Breast epithelium (tissue), 4 donors: ENCODE data around the gene WWC2. TPM values are rescaled to one million over a fixed set of nuclear protein-coding genes. Genes with fewer than 3 reads are reported as not detected.

Experiments used
- DNase-seq, 2 donors: peaks; one replicate each; pipeline ENCODE4 v3.0.0-alpha.2; 2019; ENCODE audit warnings: low spot score in 2 of 2
- H3K27ac ChIP-seq, 2 donors: fragments of 200-600 bp; sonication (generic) in 1 of 2; one replicate each; pipeline ENCODE4 v1.5.1; 2016 to 2019; ENCODE audit warnings: mild to moderate bottlenecking in 1 of 2
- H3K27me3 ChIP-seq, 2 donors: fragments of 200-600 bp; sonication (generic) in 1 of 2; one replicate each; pipeline versions ENCODE4 v1.5.1 to v1.6.0; 2017 to 2019; ENCODE audit warnings: control low read depth in 1 of 2, mild to moderate bottlenecking in 1 of 2
- H3K36me3 ChIP-seq: fragments of 200-600 bp; one replicate; pipeline ENCODE4 v1.5.1; 2019
- H3K4me1 ChIP-seq, 2 donors: fragments of 200-600 bp; sonication (generic); one replicate each; pipeline ENCODE4 v1.5.1; 2016 to 2019; ENCODE audit warnings: control low read depth in 1 of 2
- H3K4me3 ChIP-seq, 3 donors: fragments of 200-600 bp; sonication (generic); 1 replicate in 2 of 3; 2 replicates in 1 of 3; pipeline ENCODE4 v1.5.1; 2016 to 2019; ENCODE audit warnings: mild to moderate bottlenecking in 3 of 3, moderate library complexity in 2 of 3
- H3K9me3 ChIP-seq, 2 donors: fragments of 200-600 bp; sonication (generic) in 1 of 2; one replicate each; pipeline ENCODE4 v1.5.1; 2016 to 2019; ENCODE audit warnings: control low read depth in 1 of 2
- POLR2A ChIP-seq: fragments of 450-650 bp; IDR thresholded peaks from one replicate; pipeline ENCODE4 v1.6.1; 2016; ENCODE audit warnings: antibody characterized with exemption, mild to moderate bottlenecking, moderate library complexity
- POLR2AphosphoS5 ChIP-seq, 3 donors: sonication (generic); formaldehyde crosslinking; IDR thresholded peaks; one replicate each; pipeline ENCODE4 v1.6.1; 2017; ENCODE audit warnings: antibody characterized with exemption in 3 of 3
- intact Hi-C: fragments of 100-400 bp; cut with DNase I; formaldehyde crosslinking; loops from one replicate; pipeline ENCODE4 v1.15.1; 2023; ENCODE audit warnings: low total_unique reads
- total RNA-seq, 3 donors: library from RNA; depleted of rRNA; stranded (reverse); fragments of >200 nt; gene quantifications; one replicate each; pipeline ENCODE4 v1.1.0, GENCODE V29; 2016
- TF ChIP-seq, protein P1 (sequence below), 3 donors: fragments of 450-650 bp; IDR thresholded peaks; one replicate each; pipeline ENCODE4 v1.5.1; 2016 to 2017; ENCODE audit warnings: antibody characterized with exemption in 3 of 3, mild to moderate bottlenecking in 3 of 3, moderate library complexity in 3 of 3

WWC2 gene
- total RNA-seq, 3 donors from 2014 or later, result 37.4 to 40.4 (median 40.3) TPM

DNA sequence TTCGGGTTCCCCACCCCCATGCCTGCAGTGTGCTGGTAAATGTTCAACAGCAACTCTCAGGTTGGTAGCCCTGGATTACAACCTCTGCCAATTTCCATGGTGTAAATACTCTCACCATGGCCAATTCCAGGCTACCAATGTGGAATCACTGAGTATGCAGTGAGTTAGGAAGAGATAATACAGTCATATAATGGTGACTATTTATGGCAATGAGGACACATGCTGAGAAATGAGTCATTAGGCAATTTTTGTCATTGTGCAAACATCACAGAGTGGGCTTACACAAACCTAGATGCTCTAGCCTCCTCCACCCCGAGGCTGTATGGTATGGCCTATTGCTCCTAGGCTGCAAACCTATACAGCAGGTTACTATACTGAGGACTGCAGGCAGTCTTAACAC lies 227.8 kb downstream of the WWC2 start:
- Histone ChIP-seq H3K36me3 (no peaks in the 10 kb centered on the region), H3K27me3 (no peaks in the 10 kb centered on the region), H3K9me3 (no peaks in the 10 kb centered on the region), H3K4me3 (no peak overlapping the region), H3K27ac (no peak overlapping the region), H3K4me1 (no peaks in the 10 kb centered on the region)
- TF ChIP-seq, protein P1, sequence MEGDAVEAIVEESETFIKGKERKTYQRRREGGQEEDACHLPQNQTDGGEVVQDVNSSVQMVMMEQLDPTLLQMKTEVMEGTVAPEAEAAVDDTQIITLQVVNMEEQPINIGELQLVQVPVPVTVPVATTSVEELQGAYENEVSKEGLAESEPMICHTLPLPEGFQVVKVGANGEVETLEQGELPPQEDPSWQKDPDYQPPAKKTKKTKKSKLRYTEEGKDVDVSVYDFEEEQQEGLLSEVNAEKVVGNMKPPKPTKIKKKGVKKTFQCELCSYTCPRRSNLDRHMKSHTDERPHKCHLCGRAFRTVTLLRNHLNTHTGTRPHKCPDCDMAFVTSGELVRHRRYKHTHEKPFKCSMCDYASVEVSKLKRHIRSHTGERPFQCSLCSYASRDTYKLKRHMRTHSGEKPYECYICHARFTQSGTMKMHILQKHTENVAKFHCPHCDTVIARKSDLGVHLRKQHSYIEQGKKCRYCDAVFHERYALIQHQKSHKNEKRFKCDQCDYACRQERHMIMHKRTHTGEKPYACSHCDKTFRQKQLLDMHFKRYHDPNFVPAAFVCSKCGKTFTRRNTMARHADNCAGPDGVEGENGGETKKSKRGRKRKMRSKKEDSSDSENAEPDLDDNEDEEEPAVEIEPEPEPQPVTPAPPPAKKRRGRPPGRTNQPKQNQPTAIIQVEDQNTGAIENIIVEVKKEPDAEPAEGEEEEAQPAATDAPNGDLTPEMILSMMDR (IDR thresholded peaks at IDR 0.05), result no peak
- TF ChIP-seq POLR2A (no peak), POLR2AphosphoS5 (IDR thresholded peaks at IDR 0.05) (no peak)
- DNase-seq, result no peak
- intact Hi-C loops, result no loop called here

DNA sequence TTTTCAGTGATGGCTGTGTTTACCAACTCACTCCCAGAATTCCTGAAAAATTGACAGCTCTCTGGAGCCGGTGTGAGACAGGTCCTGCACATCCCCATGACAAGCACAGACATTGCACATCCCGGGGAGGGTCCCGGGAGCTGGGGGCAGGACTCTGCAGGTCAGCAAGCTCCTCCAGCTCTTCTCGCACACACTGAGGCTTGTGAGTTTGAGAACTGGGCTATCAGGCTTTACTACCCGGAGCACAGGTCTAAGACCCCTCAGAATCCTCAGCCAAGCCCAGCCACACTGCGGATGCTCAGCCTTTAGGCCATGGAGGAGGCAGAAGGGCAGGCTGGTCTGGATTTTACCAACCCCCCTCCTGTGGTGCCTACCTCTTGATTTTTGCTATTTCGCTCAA lies 228.8 kb downstream of the WWC2 start:
- no peak for DNase-seq
- H3K36me3 ChIP-seq, result no peaks in the 10 kb centered on the region
- H3K27ac ChIP-seq, result no peak overlapping the region
- H3K4me3 ChIP-seq, result no peak overlapping the region
- intact Hi-C loops, result no loop called here
- no peaks in the 10 kb centered on the region for H3K27me3 ChIP-seq
- no peaks in the 10 kb centered on the region for H3K9me3 ChIP-seq
- no peaks in the 10 kb centered on the region for H3K4me1 ChIP-seq
- TF ChIP-seq, protein P1 (IDR thresholded peaks at IDR 0.05), result no peak
- TF ChIP-seq POLR2A, result no peak
- no peak for TF ChIP-seq POLR2AphosphoS5 (IDR thresholded peaks at IDR 0.05)

DNA sequence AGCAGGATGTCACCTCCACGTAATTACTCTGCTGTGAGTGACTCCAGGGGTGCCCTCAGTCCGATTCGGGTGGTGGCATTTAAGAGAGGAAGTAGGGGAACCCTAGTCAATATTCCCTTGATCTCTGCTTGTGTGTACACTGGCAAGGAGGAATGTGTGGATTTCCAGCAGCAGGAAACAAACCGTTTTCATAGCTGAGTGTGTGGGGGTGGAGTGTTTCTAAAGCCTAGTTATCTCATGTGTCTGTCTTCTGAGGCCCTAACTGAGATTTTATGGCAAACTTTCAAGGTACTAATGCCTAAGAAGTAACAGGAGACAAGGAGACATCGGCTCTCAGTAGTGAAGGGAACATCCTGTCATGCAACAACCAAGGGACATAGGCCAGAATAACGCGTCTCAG lies 229.8 kb downstream of the WWC2 start:
- Histone ChIP-seq H3K9me3 (no peaks in the 10 kb centered on the region), H3K4me3 (no peak overlapping the region), H3K27ac (no peak overlapping the region), H3K36me3 (no peaks in the 10 kb centered on the region), H3K4me1 (no peaks in the 10 kb centered on the region), H3K27me3 (no peaks in the 10 kb centered on the region)
- DNase-seq, result no peak
- intact Hi-C loops, result no loop called here
- no peak for TF ChIP-seq POLR2AphosphoS5 (IDR thresholded peaks at IDR 0.05)
- TF ChIP-seq, protein P1 (IDR thresholded peaks at IDR 0.05), result no peak
- no peak for TF ChIP-seq POLR2A

DNA sequence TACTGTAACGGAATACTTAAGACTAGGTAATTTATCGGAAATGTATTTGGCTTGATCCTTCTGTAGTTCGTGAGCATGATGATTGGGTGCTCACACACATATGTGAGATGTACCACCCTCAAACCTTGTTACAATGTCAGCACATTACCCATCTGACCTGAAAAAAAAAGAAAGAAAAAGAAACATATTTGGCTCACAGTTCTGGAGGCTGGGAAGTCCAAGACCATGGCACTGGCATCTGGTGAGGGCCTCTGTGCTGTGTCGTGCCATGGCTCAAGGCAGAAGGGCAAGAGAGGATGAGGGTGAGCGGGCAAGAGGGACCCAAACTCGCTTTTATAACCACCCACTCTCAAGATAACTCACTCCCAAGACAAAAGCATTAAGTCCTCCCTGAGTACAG lies 230.2 kb downstream of the WWC2 start:
- H3K36me3 ChIP-seq, result no peaks in the 10 kb centered on the region
- H3K9me3 ChIP-seq, result no peaks in the 10 kb centered on the region
- no peak for DNase-seq
- intact Hi-C loops, result no loop called here
- no peak overlapping the region for H3K4me3 ChIP-seq
- no peaks in the 10 kb centered on the region for H3K4me1 ChIP-seq
- H3K27ac ChIP-seq, result no peak overlapping the region
- no peaks in the 10 kb centered on the region for H3K27me3 ChIP-seq
- TF ChIP-seq POLR2A, result no peak
- TF ChIP-seq POLR2AphosphoS5 (IDR thresholded peaks at IDR 0.05), result no peak
- TF ChIP-seq, protein P1 (IDR thresholded peaks at IDR 0.05), result no peak

DNA sequence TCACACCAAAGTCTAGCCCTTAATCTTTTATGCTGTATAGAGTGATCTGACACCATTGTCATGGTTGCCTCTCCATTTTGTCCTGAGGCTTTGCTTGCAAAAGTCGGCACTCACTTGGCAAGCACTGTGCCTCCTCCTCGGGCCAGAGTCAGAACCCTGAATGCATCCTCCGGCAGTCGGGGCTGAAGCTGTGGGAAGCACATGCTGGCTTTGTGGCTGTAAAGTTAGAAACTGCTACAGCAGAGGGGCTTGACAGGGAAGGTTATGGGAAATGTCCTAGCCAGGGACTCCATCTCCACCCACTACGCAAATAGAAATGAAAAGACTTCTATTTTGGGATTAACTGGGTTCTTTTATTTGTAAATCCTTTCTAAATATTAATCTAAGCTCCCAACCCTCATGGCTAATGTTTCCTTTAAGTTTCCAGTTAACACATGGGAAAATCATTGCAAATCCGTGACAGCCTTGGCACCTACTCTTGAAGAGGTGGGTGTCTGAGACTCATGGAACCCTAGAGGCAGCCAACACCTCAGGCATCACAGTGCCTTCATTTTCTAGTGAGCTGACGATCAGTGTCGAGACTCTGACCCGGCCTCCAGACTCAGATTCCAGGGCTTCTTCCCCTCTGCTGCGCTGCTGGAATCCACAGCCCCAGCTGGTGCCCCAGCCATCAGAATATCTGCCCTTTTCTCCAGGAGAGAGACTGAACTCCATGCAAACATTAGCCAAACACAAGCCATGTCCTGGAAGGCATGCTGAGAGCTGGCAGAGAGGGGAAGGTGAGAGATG lies 231.1 kb downstream of the WWC2 start:
- no peaks in the 10 kb centered on the region for H3K27me3 ChIP-seq
- H3K27ac ChIP-seq, result no peak overlapping the region
- intact Hi-C loops, result no loop called here
- H3K4me1 ChIP-seq, result no peaks in the 10 kb centered on the region
- TF ChIP-seq, protein P1 (IDR thresholded peaks at IDR 0.05), result no peak
- TF ChIP-seq POLR2AphosphoS5 (IDR thresholded peaks at IDR 0.05), result no peak
- no peak for TF ChIP-seq POLR2A
- no peaks in the 10 kb centered on the region for H3K36me3 ChIP-seq
- H3K4me3 ChIP-seq, result no peak overlapping the region
- DNase-seq, result no peak
- H3K9me3 ChIP-seq, result no peaks in the 10 kb centered on the region
